PC-9 (cell line): ENCODE results near the gene SLC5A9. TPM values are rescaled to one million over a fixed set of nuclear protein-coding genes. Genes with fewer than 3 reads are reported as not detected.

Source experiments
- BruUV-seq: library from RNA; stranded (reverse); fragments of 400-500 nt; replicated peaks from 2 replicates; lab custom pipeline; 2021; lab: Mats Ljungman, UMichigan
- CTCF ChIA-PET: fragments of 300-600 bp; sonication (Branson Sonifier 250); formaldehyde crosslinking; loops from one replicate; lab custom pipeline; 2022; ENCODE audit warnings: antibody characterized with exemption; lab: Charles Lee
- POLR2A ChIA-PET: fragments of 300-600 bp; sonication (Branson Sonifier 250); formaldehyde crosslinking; loops from one replicate; lab custom pipeline; 2022; ENCODE audit warnings: antibody characterized with exemption; ENCODE audit not compliant: unreplicated experiment; lab: Charles Lee
- DNase-seq, 2 experiments: peaks; one replicate each; pipeline versions ENCODE4 v3.0.0 to v3.0.0-alpha.2; 2015 to 2022; ENCODE audit warnings: mixed read lengths in 1 of 2
- H2AFZ ChIP-seq: fragments of 200-600 bp; sonication (generic); 2 replicates; pipeline ENCODE4 v1.8.1; 2017; ENCODE audit warnings: antibody characterized with exemption
- H3F3A ChIP-seq: fragments of 200-600 bp; sonication (generic); 2 replicates; pipeline ENCODE4 v1.8.1; 2017; ENCODE audit warnings: antibody characterized with exemption, mild to moderate bottlenecking, low read depth; ENCODE audit not compliant: insufficient read depth
- H3K27ac ChIP-seq: fragments of 200-600 bp; sonication (generic); 2 replicates; pipeline ENCODE4 v1.6.1; 2016; ENCODE audit warnings: mixed run types
- H3K27me3 ChIP-seq: fragments of 200-600 bp; sonication (generic); 2 replicates; pipeline ENCODE4 v1.6.1; 2016; ENCODE audit warnings: low read depth, mixed run types; ENCODE audit not compliant: insufficient read depth
- H3K36me3 ChIP-seq: fragments of 200-600 bp; sonication (generic); 2 replicates; pipeline ENCODE4 v1.6.1; 2016; ENCODE audit warnings: low read depth, mixed run types
- H3K4me1 ChIP-seq: fragments of 200-600 bp; sonication (generic); replicated peaks from 2 replicates; pipeline ENCODE4 v1.6.1; 2016; ENCODE audit warnings: mixed run types; ENCODE audit not compliant: insufficient read depth
- H3K4me2 ChIP-seq: fragments of 200-600 bp; sonication (generic); 2 replicates; pipeline ENCODE4 v1.6.1; 2017; ENCODE audit warnings: mixed run types
- H3K4me3 ChIP-seq: fragments of 200-600 bp; sonication (generic); 2 replicates; pipeline ENCODE4 v1.6.1; 2016; ENCODE audit warnings: mixed run types
- H3K79me2 ChIP-seq: fragments of 200-600 bp; sonication (generic); 2 replicates; pipeline ENCODE4 v1.6.1; 2017; ENCODE audit warnings: low read depth, mixed run types
- H3K9me2 ChIP-seq: fragments of 200-600 bp; sonication (generic); 2 replicates; pipeline ENCODE4 v1.8.1; 2017; ENCODE audit warnings: mild to moderate bottlenecking; ENCODE audit not compliant: insufficient read depth
- H3K9me3 ChIP-seq: fragments of 200-600 bp; sonication (generic); 2 replicates; pipeline ENCODE4 v1.8.1; 2016; ENCODE audit warnings: low read depth; ENCODE audit not compliant: insufficient read depth
- H4K20me1 ChIP-seq: fragments of 200-600 bp; sonication (generic); 2 replicates; pipeline ENCODE4 v1.8.1; 2017; ENCODE audit not compliant: insufficient read depth
- CTCF ChIP-seq: fragments of 200-600 bp; sonication (generic); conservative IDR thresholded peaks from 2 replicates; pipeline ENCODE4 v1.6.1; 2017; ENCODE audit warnings: mixed run types, antibody characterized with exemption, mild to moderate bottlenecking, moderate library complexity
- EZH2 ChIP-seq: fragments of 200-600 bp; sonication (generic); IDR thresholded peaks from 2 replicates; pipeline ENCODE4 v1.8.0; 2017; ENCODE audit warnings: antibody characterized with exemption, low read depth
- intact Hi-C: fragments of 100-400 bp; cut with micrococcal nuclease; formaldehyde crosslinking; loops from one replicate; pipeline ENCODE4 v1.10.0; 2022; ENCODE audit not compliant: unreplicated experiment
- total RNA-seq: library from RNA; stranded (reverse); gene quantifications from 2 replicates; pipeline ENCODE4 v1.2.3, GENCODE V29; 2021

SLC5A9 gene
- total RNA-seq, 1 experiment from 2014 or later = not detected

- no peaks in the 10 kb centered on the region for H3K9me3 ChIP-seq
- ChIA-PET POLR2A (no interaction called here), CTCF (no interaction called here)
- H3K4me2 ChIP-seq = no peak overlapping the region
- no peaks in the 10 kb centered on the region for H3K9me2 ChIP-seq
- TF ChIP-seq CTCF = no peak
- TF ChIP-seq EZH2 = no peak
- no TSS peak for BruUV-seq
- H3K4me3 ChIP-seq = no peak overlapping the region
- no peaks in the 10 kb centered on the region for H3K79me2 ChIP-seq
- no peak overlapping the region for H3K27ac ChIP-seq
- H3K27me3 ChIP-seq = peaks cover 8% of the 10 kb centered on the region; the same call in 1 of the 2 replicates
- intact Hi-C loops = no loop called here
- H3K36me3 ChIP-seq = no peaks in the 10 kb centered on the region
- H3F3A ChIP-seq = no peaks in the 10 kb centered on the region
- no peak overlapping the region for H2AFZ ChIP-seq
- DNase-seq = no peak
- no peaks in the 10 kb centered on the region for H4K20me1 ChIP-seq
- no peaks in the 10 kb centered on the region for H3K4me1 ChIP-seq
Observed at GRCh38 chr1:48223366-48224240, 1.1 kb downstream of the SLC5A9 start.

DNA sequence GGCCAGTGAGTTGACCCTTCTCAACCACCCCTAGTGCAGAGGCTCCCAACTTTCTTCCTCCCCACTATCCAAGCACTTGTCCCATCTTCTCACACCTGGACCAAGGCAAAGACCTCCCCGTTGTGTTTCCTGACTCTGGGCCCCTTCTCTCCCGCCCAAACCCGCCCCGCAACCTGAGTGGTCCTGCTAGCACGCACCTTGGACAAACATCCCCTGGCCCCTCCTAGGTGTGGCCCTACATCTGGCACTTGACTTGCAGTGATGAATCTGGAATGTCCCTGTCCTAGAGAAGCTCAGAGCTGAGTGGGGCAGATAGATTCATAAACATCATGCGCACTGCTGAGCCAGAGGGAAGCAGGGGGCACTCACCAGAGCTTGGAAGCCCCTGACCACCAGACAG, 2.3 kb downstream of the SLC5A9 start:
- ChIA-PET CTCF (no interaction called here), POLR2A (no interaction called here)
- Histone ChIP-seq H3K9me2 (no peaks in the 10 kb centered on the region), H3K36me3 (no peaks in the 10 kb centered on the region), H3K79me2 (no peaks in the 10 kb centered on the region), H3K27ac (no peak overlapping the region), H3F3A (no peaks in the 10 kb centered on the region), H3K27me3 (peaks cover 10% of the 10 kb centered on the region; the same call in 1 of the 2 replicates), H3K4me2 (no peak overlapping the region), H4K20me1 (no peaks in the 10 kb centered on the region), H2AFZ (no peak overlapping the region), H3K4me1 (no peaks in the 10 kb centered on the region), H3K9me3 (no peaks in the 10 kb centered on the region), H3K4me3 (no peak overlapping the region)
- no peak for DNase-seq
- intact Hi-C loops = no loop called here
- no peak for TF ChIP-seq EZH2
- TF ChIP-seq CTCF = no peak
- BruUV-seq = no TSS peak

DNA sequence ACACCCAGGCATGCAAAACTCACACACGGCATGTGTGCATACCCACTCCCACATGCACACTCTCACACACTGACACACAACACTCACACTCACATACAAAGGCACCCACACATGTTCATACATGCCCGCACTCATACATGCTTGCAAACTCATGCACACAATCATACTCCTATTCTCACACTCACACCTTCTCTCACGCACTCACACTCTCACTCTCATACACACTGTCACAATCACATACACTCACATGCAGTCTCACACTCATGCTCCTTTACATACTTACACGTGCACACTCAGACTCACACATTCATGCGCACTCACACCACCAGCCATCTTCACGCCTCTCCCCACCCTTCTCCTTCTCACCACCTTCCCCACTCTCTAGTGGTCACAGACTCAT, 3.1 kb downstream of the SLC5A9 start:
- H3K9me2 ChIP-seq = no peaks in the 10 kb centered on the region
- POLR2A ChIA-PET = no interaction called here
- no peak for DNase-seq
- H2AFZ ChIP-seq = no peak overlapping the region
- no peaks in the 10 kb centered on the region for H3K36me3 ChIP-seq
- no peaks in the 10 kb centered on the region for H3K4me1 ChIP-seq
- no TSS peak for BruUV-seq
- CTCF ChIA-PET = no interaction called here
- H3K4me3 ChIP-seq = no peak overlapping the region
- intact Hi-C loops = no loop called here
- H3K79me2 ChIP-seq = no peaks in the 10 kb centered on the region
- no peaks in the 10 kb centered on the region for H4K20me1 ChIP-seq
- peaks cover 12% of the 10 kb centered on the region; the same call in 1 of the 2 replicates for H3K27me3 ChIP-seq
- H3K27ac ChIP-seq = no peak overlapping the region
- TF ChIP-seq CTCF = no peak
- no peak for TF ChIP-seq EZH2
- H3K4me2 ChIP-seq = no peak overlapping the region
- no peaks in the 10 kb centered on the region for H3K9me3 ChIP-seq
- no peaks in the 10 kb centered on the region for H3F3A ChIP-seq
